GM06990 (cell line): ENCODE data around the gene ARHGEF6.

Source experiments
- DNase-seq: peaks from one replicate; pipeline ENCODE4 v3.0.0-alpha.2; 2011; ENCODE audit not compliant: insufficient read length; ENCODE audit errors: extremely low read depth
- H3K27me3 ChIP-seq: replicated peaks from 2 replicates; pipeline ENCODE4 v1.6.0; 2011; ENCODE audit warnings: low read length; ENCODE audit not compliant: control insufficient read depth, insufficient read depth
- H3K36me3 ChIP-seq: 2 replicates; pipeline ENCODE4 v1.5.1; 2011; ENCODE audit warnings: low read length; ENCODE audit not compliant: control insufficient read depth, insufficient read depth
- H3K4me3 ChIP-seq: replicated peaks from 2 replicates; pipeline ENCODE4 v1.5.1; 2011; ENCODE audit warnings: low read depth, mild to moderate bottlenecking, control low read depth, low read length
- CTCF ChIP-seq: IDR thresholded peaks from 2 replicates; pipeline ENCODE4 v1.5.1; 2011; ENCODE audit warnings: low read length, control low read depth, mild to moderate bottlenecking, inconsistent platforms; ENCODE audit not compliant: insufficient read depth, poor library complexity, severe bottlenecking

Gene ARHGEF6

GRCh38 chrX:136626237-136626636, 154.5 kb downstream of the ARHGEF6 start:
- Histone ChIP-seq H3K36me3 (no peaks in the 10 kb centered on the region), H3K4me3 (no peak overlapping the region), H3K27me3 (no peaks in the 10 kb centered on the region; the same call in 1 of the 2 replicates)
- DNase-seq, result no peak
- no peak for TF ChIP-seq CTCF

- no peak for TF ChIP-seq CTCF
- no peak for DNase-seq
- Histone ChIP-seq H3K27me3 (no peaks in the 10 kb centered on the region; the same call in 1 of the 2 replicates), H3K4me3 (no peak overlapping the region), H3K36me3 (no peaks in the 10 kb centered on the region)
Measured at GRCh38 chrX:136625246-136625645, 155.5 kb downstream of the ARHGEF6 start.

- H3K4me3 ChIP-seq, result no peak overlapping the region
- no peak for TF ChIP-seq CTCF
- no peaks in the 10 kb centered on the region; the same call in 1 of the 2 replicates for H3K27me3 ChIP-seq
- H3K36me3 ChIP-seq, result no peaks in the 10 kb centered on the region
- no peak for DNase-seq
Measured at GRCh38 chrX:136623396-136623795, 157.3 kb downstream of the ARHGEF6 start.

DNA sequence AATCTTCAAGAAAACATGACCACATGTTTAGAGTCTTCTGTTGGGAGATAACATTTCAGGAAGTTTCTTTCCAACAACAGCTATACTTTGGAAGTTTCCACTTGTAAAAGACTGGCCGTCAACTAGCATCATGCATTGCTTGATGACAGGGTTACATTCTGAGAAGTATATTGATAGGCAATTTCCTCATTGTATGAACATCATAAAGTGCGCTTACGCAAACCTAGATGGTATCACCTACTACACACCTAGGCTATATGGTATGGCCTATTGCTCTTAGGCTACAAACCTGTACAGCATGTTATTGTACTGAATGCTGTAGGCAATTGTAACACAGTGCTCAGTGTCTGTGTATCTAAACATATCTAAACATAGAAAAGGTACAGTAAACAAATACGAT, 158.2 kb downstream of the ARHGEF6 start:
- Histone ChIP-seq H3K27me3 (no peaks in the 10 kb centered on the region; the same call in 1 of the 2 replicates), H3K36me3 (no peaks in the 10 kb centered on the region), H3K4me3 (no peak overlapping the region)
- no peak for DNase-seq
- TF ChIP-seq CTCF, result no peak

DNA sequence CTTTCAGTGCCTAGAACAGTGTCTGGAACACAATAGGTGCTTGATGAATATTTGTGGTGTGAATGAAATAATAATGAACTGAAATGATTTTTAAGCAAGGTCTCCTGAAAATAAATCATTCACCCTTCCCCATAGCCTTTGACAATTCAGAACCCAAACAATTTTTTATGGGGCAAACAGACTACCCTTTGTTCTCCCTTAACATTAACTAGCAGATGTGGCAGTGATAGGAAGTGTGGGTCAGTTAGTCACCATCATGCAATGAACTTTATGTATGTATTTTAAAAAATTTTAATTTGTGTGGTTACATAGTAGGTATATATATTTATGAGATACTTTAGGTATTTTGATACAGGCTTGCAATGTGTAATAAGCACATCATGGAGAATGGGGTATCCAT, 160.0 kb downstream of the ARHGEF6 start:
- Histone ChIP-seq H3K4me3 (no peak overlapping the region), H3K27me3 (no peaks in the 10 kb centered on the region; the same call in 1 of the 2 replicates), H3K36me3 (no peaks in the 10 kb centered on the region)
- DNase-seq, result no peak
- TF ChIP-seq CTCF, result no peak

GRCh38 chrX:136619899-136620505, 160.7 kb downstream of the ARHGEF6 start:
- no peak for TF ChIP-seq CTCF
- no peak overlapping the region for H3K4me3 ChIP-seq
- H3K27me3 ChIP-seq, result no peaks in the 10 kb centered on the region; the same call in 1 of the 2 replicates
- DNase-seq, result no peak
- H3K36me3 ChIP-seq, result no peaks in the 10 kb centered on the region
